ENCODE measurements around the gene PCDHGA12.
"Not testable (repeated sequence)": the region's sequence is repeated elsewhere in the genome, so short reads cannot be mapped to it uniquely, and the experiment has no call there.

The PCDHGA12 gene

DNA sequence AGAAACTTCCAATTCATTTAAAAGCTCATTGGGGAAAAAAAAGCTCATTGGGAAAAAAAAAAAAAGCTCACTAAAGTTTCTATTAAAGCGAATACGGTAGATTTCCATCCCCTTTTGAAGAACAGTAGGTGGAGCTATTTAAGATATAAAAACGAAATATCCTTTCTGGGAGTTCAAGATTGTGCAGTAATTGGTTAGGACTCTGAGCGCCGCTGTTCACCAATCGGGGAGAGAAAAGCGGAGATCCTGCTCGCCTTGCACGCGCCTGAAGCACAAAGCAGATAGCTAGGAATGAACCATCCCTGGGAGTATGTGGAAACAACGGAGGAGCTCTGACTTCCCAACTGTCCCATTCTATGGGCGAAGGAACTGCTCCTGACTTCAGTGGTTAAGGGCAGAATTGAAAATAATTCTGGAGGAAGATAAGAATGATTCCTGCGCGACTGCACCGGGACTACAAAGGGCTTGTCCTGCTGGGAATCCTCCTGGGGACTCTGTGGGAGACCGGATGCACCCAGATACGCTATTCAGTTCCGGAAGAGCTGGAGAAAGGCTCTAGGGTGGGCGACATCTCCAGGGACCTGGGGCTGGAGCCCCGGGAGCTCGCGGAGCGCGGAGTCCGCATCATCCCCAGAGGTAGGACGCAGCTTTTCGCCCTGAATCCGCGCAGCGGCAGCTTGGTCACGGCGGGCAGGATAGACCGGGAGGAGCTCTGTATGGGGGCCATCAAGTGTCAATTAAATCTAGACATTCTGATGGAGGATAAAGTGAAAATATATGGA, at the start of gene PCDHGA12:
Gene PCDHGA12, plus strand, starts transcription at position 176 of the 782 bp plus-strand sequence. Its CDS starts 253 bp downstream, at position 429.
- TF ChIP-seq, protein P1, sequence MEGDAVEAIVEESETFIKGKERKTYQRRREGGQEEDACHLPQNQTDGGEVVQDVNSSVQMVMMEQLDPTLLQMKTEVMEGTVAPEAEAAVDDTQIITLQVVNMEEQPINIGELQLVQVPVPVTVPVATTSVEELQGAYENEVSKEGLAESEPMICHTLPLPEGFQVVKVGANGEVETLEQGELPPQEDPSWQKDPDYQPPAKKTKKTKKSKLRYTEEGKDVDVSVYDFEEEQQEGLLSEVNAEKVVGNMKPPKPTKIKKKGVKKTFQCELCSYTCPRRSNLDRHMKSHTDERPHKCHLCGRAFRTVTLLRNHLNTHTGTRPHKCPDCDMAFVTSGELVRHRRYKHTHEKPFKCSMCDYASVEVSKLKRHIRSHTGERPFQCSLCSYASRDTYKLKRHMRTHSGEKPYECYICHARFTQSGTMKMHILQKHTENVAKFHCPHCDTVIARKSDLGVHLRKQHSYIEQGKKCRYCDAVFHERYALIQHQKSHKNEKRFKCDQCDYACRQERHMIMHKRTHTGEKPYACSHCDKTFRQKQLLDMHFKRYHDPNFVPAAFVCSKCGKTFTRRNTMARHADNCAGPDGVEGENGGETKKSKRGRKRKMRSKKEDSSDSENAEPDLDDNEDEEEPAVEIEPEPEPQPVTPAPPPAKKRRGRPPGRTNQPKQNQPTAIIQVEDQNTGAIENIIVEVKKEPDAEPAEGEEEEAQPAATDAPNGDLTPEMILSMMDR (IDR thresholded peaks at IDR 0.05; ENCODE audit: low read depth, low read length, missing control alignments) = peak; percentile 54
- H3K4me3 ChIP-seq (ENCODE audit: low read depth, low read length) = peak within 1 kb of the TSS; percentile 33
- in situ Hi-C loops (cut with HindIII; ENCODE audit: low sequenced_read_pairs) = no loop called here
- peak; percentile 70 for DNase-seq (ENCODE audit: low read depth)

DNA sequence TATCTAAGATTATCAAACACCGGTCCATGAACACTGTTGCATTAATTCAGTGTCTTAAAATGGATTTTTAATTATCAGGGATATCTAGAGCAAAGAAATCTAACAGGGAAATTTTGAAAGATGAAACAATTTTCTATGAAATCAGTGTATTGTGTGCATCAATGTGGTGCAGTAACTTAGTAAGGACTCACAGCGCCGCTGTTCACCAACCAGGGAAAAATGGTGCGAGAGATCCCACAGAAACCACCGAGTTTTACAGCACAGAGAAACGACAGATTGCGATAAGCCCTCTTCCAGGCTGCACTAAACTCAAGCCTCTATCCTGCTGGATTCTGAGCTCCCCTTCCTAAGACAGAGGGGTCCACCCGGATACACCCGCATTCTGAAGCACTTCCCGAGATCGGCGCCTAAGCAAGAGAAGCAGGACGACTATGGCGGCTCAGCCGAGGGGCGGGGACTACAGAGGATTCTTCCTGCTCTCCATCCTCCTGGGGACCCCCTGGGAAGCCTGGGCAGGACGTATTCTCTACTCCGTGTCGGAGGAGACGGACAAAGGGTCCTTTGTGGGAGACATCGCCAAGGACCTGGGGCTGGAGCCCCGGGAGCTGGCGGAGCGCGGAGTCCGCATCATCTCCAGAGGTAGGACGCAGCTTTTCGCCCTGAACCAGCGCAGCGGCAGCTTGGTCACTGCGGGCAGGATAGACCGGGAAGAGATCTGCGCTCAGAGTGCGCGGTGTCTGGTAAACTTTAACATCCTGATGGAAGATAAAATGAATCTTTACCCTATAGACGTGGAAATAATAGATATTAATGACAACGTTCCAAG, 47.6 kb upstream of the PCDHGA12 start, which contains the start of gene PCDHGA7:
Gene PCDHGA7, plus strand, starts transcription at position 274 of the 826 bp plus-strand sequence. Its CDS starts 158 bp downstream, at position 432.
- TF ChIP-seq, protein P1 (IDR thresholded peaks at IDR 0.05; ENCODE audit: low read depth, low read length, missing control alignments) = peak; percentile 47
- H3K4me3 ChIP-seq (ENCODE audit: low read depth, low read length) = peak within 1 kb of the TSS; percentile 43
- in situ Hi-C loops (cut with HindIII; ENCODE audit: low sequenced_read_pairs) = no loop called here
- DNase-seq (ENCODE audit: low read depth) = no peak

DNA sequence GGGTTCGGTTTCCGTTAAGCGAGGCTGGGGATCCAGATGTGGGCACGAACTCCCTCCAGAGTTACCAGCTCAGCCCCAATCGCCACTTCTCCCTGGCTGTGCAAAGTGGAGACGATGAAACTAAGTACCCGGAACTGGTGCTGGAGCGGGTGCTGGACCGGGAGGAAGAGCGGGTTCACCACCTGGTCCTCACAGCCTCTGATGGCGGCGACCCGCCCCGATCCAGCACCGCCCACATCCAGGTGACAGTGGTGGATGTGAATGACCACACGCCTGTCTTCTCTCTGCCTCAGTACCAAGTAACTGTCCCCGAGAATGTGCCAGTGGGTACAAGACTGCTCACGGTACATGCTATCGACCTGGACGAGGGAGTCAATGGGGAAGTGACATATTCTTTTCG, 47.0 kb upstream of the PCDHGA12 start:
- H3K4me3 ChIP-seq (ENCODE audit: low read depth, low read length) = peak overlapping the region; percentile 43

DNA sequence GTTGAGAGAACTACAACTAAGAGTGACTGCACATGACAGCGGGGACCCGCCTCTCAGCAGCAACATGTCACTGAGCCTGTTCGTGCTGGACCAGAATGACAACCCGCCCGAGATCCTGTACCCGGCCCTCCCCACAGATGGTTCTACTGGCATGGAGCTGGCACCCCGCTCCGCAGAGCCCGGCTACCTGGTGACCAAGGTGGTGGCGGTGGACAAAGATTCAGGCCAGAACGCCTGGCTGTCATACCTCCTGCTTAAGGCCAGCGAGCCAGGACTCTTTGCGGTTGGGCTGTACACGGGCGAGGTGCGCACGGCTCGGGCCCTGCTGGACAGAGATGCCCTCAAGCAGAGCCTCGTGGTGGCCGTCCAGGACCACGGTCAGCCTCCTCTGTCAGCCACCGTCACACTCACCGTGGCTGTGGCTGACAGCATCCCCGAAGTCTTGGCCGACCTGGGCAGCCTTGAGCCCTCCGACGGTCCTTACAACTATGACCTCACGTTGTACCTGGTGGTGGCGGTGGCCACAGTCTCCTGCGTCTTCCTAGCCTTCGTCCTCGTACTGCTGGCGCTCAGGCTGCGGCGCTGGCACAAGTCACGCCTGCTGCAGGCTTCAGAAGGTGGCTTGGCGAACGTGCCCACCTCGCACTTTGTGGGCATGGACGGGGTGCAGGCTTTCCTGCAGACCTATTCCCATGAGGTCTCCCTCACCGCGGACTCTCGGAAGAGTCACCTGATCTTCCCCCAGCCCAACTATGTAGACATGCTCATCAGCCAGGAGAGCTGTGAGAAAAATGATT, 45.6 kb upstream of the PCDHGA12 start:
- no peak for DNase-seq (ENCODE audit: low read depth)
- in situ Hi-C loops (cut with HindIII; ENCODE audit: low sequenced_read_pairs) = loop anchor here (5.0 kb wide), 1 partner anchor 47 kb away; the partner anchor contains the start of gene PCDHGA2
- TF ChIP-seq, protein P1 (IDR thresholded peaks at IDR 0.05; ENCODE audit: low read depth, low read length, missing control alignments) = no peak
- no peak overlapping the region for H3K4me3 ChIP-seq (ENCODE audit: low read depth, low read length)

More for the DNA sequence above, 47.0 kb upstream of the PCDHGA12 start:
- TF ChIP-seq, protein P1 (IDR thresholded peaks at IDR 0.05; ENCODE audit: low read depth, low read length, missing control alignments) = no peak
- DNase-seq (ENCODE audit: low read depth) = no peak
- in situ Hi-C loops (cut with HindIII; ENCODE audit: low sequenced_read_pairs) = no loop called here

DNA sequence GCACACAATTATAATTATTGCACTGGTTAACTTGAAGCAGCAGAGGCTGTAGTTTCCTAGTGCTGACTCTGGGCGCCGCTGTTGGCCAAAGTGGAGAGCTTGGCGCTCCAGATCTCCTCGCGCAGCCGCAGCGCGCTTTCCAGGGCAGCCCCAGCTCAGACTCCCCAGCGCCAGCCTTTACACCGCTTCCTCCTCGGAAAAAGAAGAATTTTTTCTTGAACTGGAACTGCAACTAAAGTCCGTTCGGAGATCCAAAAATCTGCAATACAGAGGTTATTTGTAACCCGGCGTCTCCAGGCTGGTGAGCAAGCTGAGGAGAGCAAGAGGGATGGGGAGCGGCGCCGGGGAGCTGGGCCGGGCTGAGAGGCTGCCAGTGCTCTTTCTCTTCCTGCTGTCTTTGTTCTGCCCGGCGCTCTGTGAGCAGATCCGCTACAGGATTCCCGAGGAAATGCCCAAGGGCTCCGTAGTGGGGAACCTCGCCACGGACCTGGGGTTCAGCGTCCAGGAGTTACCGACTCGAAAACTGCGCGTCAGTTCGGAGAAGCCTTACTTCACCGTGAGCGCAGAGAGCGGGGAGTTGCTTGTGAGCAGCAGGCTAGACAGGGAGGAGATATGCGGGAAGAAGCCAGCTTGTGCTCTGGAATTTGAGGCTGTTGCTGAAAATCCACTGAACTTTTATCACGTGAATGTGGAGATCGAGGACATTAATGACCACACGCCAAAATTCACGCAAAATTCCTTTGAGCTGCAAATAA, 42.6 kb upstream of the PCDHGA12 start, which contains the start of gene PCDHGB4:
Gene PCDHGB4, plus strand, starts transcription at position 142 of the 755 bp plus-strand sequence. Its CDS starts 187 bp downstream, at position 329.
- H3K4me3 ChIP-seq (ENCODE audit: low read depth, low read length) = peak within 1 kb of the TSS; percentile 24
- DNase-seq (ENCODE audit: low read depth) = not testable (repeated sequence)
- in situ Hi-C loops (cut with HindIII; ENCODE audit: low sequenced_read_pairs) = loop anchor here (5.0 kb wide), 1 partner anchor 50 kb away; the partner anchor contains the start of gene PCDHGA2

More for the DNA sequence above, 42.6 kb upstream of the PCDHGA12 start, which contains the start of gene PCDHGB4:
- TF ChIP-seq, protein P1 (IDR thresholded peaks at IDR 0.05; ENCODE audit: low read depth, low read length, missing control alignments) = peak; percentile 49
